Ishikawa (cell line): Measurements from ENCODE around the gene LAPTM5.

Experiments
- MAX ChIP-seq: IDR thresholded peaks from 2 replicates; pipeline ENCODE4 v1.6.1; 2012
- TAF1 ChIP-seq: IDR thresholded peaks from 2 replicates; pipeline ENCODE4 v1.6.1; 2012; ENCODE audit warnings: low read depth, mild to moderate bottlenecking
- YY1 ChIP-seq: IDR thresholded peaks from 2 replicates; pipeline ENCODE4 v1.6.1; 2012; ENCODE audit warnings: low read depth

GRCh38 chr1:30724655-30725421, 32.7 kb downstream of the LAPTM5 start:
- TF ChIP-seq YY1 = no peak
- TF ChIP-seq TAF1 = no peak
- TF ChIP-seq MAX = no peak
